CD1c-positive myeloid dendritic cell (primary cell): ENCODE results near the gene SSTR5.
A peak's percentile ranks its signal among the peaks of the same experiment; 100 is the strongest.

Experiments
- DNase-seq: peaks from one replicate; pipeline ENCODE4 v3.0.0-alpha.2; 2016; ENCODE audit errors: extremely low spot score

The SSTR5 gene

DNA sequence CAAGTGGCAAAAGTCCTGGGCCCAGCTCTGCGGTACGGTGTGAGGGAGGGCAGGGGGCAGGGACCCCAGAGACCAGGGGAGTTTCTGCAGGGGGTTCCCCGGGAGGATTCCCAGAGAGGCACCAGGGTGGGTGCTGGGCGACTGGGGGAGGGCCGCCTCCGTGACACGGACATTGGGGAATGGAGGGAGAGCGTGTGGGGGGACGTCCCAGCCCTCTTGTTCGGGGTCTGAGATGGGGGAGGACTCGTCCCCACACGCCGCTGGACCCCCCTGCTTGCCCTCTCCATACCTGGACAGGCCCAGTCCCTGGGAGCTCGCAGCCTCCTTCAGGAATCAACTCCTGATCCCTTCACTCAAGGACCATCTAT is 49.8 kb downstream of the SSTR5 start:
- DNase-seq, result no peak

- no peak for DNase-seq
These were observed 51.1 kb downstream of the SSTR5 start for GRCh38 chr16:1123525-1124230.

- DNase-seq, result no peak
These were observed 51.7 kb downstream of the SSTR5 start for GRCh38 chr16:1124291-1124690.

GRCh38 chr16:1124795-1125194 is 52.2 kb downstream of the SSTR5 start:
- no peak for DNase-seq

DNA sequence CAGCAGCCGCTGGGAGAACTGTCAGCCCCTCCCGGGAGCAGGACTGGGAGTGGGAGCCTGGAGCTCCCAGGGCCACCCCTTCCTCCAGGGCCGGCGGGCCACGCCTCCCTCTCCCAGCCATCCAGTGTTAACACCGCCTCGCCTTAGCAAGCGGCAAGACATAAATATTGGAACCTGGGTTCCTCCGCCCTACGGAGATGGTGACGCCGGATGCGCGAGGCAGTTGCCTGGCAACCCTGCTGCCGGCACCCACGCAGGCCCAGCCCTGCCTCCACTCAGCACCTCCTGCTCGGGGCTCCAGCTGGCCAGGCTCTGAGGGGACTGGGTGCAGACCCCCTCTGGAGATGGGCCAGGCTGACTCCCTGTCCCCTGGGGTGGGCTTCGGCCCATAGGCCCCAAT is 52.9 kb downstream of the SSTR5 start:
- peak; percentile 5 for DNase-seq

DNA sequence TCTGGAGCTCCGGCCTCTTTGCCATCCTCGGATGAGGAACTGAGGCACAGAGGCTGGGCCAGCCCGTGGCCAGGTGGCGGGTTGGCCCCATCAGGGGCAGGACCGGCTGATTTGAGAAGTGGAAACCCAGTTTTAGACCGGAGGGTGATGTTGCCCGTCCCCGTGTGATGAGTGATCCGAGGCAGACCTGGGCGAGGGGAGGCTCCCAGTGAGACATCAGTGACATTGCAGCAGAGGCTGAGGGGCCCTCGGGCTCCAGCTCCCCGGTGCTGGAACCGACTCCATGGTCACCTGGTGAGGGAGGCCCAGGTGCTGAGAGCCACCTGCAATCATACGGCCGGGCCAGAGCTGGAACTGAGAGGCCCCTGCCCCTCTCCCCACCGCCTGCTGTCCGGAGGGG is 53.5 kb downstream of the SSTR5 start:
- DNase-seq, result no peak

GRCh38 chr16:1126586-1126985 is 54.0 kb downstream of the SSTR5 start:
- no peak for DNase-seq

DNA sequence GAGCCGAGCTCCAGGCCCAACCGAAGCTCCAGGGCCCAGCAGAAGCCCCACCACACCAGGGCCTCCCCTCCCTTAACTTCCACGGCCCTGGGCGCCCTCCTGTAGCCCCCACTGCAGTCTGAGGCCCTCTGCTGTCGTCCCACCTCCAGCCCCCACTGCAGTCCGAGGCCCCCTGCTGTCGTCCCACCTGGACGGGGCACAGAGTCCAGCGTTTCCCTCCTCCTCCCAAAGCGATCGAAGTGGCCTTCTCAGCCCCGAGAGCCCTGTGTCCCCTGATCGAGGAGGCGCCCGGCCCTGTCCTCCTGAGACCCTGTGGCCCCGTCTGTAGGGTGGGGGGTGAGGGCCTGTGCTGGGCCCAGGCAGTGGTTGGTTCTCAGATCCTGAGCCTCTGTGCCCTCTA is 54.6 kb downstream of the SSTR5 start:
- no peak for DNase-seq

DNA sequence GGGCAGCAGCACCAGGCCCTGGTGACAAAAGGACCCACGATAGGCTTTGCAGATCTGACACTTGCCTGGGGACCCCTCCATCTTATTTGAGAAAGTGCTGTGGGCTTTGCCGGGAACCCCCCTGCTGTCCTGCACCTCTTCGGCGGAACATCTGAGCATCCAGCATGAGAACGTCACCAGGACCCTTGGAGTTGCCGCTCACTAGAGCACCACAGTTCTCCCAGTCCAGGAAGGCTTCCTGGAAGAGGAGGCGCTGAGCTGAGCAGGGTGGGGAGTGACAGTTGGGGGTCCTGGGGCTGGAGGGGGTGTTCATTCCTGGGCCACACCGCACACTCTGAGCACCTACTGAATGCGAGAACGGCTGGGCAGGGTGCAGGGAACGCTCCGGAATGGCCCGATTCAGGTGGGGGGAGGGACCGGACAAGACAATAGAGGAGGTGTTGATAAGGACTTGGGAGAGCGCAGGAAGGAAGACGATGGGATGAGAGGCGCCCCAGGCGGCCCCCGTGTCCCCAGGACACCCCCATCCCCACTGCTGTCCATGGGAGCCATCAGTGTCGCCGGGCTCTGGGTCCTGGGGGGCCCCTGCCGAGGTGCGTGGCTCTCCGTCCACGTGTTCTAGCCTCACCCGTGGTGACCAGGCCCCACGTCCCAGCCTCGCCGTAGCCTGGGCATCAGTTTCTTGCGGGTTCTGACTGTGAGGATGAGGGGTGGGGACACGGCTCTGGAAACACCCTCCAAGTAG is 55.6 kb downstream of the SSTR5 start:
- no peak for DNase-seq

GRCh38 chr16:1129106-1129960 is 56.8 kb downstream of the SSTR5 start:
- DNase-seq, result no peak

DNA sequence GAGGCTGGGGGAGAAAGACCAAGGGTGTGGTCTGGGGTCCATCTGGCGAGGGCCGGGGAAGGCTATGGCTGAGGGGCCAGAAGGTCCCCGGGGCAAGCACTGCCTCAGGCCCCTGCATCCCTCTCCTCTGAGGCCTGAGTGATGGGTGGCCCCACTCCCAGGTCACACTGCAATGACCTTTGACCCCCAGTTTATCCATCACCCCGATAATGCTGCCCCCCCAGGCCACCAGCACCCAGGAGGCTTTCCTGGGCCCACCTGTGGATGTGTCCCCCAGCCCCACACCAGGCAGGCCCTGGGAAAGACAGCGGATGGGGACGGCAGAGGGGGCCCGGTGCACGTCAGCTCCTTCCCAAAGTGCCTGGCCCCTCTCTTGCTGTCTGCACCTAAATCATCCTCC is 57.8 kb downstream of the SSTR5 start:
- DNase-seq, result no peak
